Uterus (tissue), 4 donors: ENCODE measurements around the gene SALL2. TPM values are rescaled to one million over a fixed set of nuclear protein-coding genes. Genes with fewer than 3 reads are reported as not detected.

ENCODE experiments used
- DNase-seq, 2 donors: peaks; one replicate each; pipeline ENCODE4 v3.0.0-alpha.2; 2019 to 2020
- H3K27ac ChIP-seq, 2 donors: fragments of 200-600 bp; sonication (generic); 1 replicate in 1 of 2; 2 replicates in 1 of 2; pipeline ENCODE4 v1.5.1; 2016 to 2018
- H3K27me3 ChIP-seq, 2 donors: fragments of 200-600 bp; sonication (generic); one replicate each; pipeline ENCODE4 v1.5.1; 2018 to 2019; ENCODE audit warnings: control low read depth in 1 of 2
- H3K36me3 ChIP-seq, 2 donors: fragments of 200-600 bp; sonication (generic); one replicate each; pipeline ENCODE4 v1.5.1; 2019; ENCODE audit warnings: control low read depth in 1 of 2
- H3K4me1 ChIP-seq, 2 donors: fragments of 200-600 bp; sonication (generic); one replicate each; pipeline ENCODE4 v1.5.1; 2018 to 2019; ENCODE audit warnings: control low read depth in 1 of 2
- H3K4me3 ChIP-seq, 2 donors: fragments of 200-600 bp; sonication (generic); 1 replicate in 1 of 2; 2 replicates in 1 of 2; pipeline ENCODE4 v1.5.1; 2018 to 2019; ENCODE audit warnings: mild to moderate bottlenecking in 1 of 2
- H3K9me3 ChIP-seq, 2 donors: fragments of 200-600 bp; sonication (generic); one replicate each; pipeline ENCODE4 v1.5.1; 2019; ENCODE audit warnings: control low read depth in 1 of 2
- CTCF ChIP-seq, 4 experiments: fragments of 200-600 bp in 2 of 4; fragments of 450-650 bp in 2 of 4; sonication (generic) in 2 of 4; IDR thresholded peaks; one replicate each; pipeline ENCODE4 v1.5.1; 2016 to 2019; ENCODE audit warnings: antibody characterized with exemption in 4 of 4, mild to moderate bottlenecking in 2 of 4, moderate library complexity in 1 of 4
- POLR2A ChIP-seq, 2 donors: fragments of 450-650 bp; IDR thresholded peaks; one replicate each; pipeline ENCODE4 v1.6.1; 2016; ENCODE audit warnings: antibody characterized with exemption in 2 of 2, mild to moderate bottlenecking in 1 of 2, moderate library complexity in 1 of 2
- intact Hi-C: fragments of 100-400 bp; cut with DNase I; formaldehyde crosslinking; loops from one replicate; pipeline ENCODE4 v1.15.1; 2023; ENCODE audit warnings: low total_unique reads
- total RNA-seq, 4 donors: library from RNA; depleted of rRNA in 3 of 4; stranded (reverse); fragments of >200 nt in 3 of 4; gene quantifications; one replicate each; pipeline versions ENCODE4 v1.1.0 to v1.2.4, GENCODE V29; 2014 to 2023
- donor health status: DM: yes; HTN: yes; CAD: no.

SALL2 gene
- total RNA-seq, 4 donors from 2014 or later = 0.26 to 28.8 (median 10.4) TPM

GRCh38 chr14:21535545-21536417, 9.6 kb upstream of the SALL2 start:
- DNase-seq = no peak
- Histone ChIP-seq H3K36me3 (no peaks in the 10 kb centered on the region), H3K27me3 (no peaks in the 10 kb centered on the region), H3K4me1 (no peaks in the 10 kb centered on the region), H3K4me3 (peak overlapping the region; percentile 0 to 35), H3K27ac (no peak overlapping the region), H3K9me3 (no peaks in the 10 kb centered on the region)
- intact Hi-C loops = no loop called here
- TF ChIP-seq POLR2A (IDR thresholded peaks at IDR 0.05) = no peak
- no peak for TF ChIP-seq CTCF (IDR thresholded peaks at IDR 0.05)

- Histone ChIP-seq H3K36me3 (no peaks in the 10 kb centered on the region), H3K27ac (no peak overlapping the region), H3K4me1 (no peaks in the 10 kb centered on the region), H3K27me3 (no peaks in the 10 kb centered on the region), H3K9me3 (no peaks in the 10 kb centered on the region), H3K4me3 (no peak overlapping the region)
- no peak for TF ChIP-seq POLR2A (IDR thresholded peaks at IDR 0.05)
- TF ChIP-seq CTCF (IDR thresholded peaks at IDR 0.05) = no peak
- intact Hi-C loops = no loop called here
- DNase-seq = no peak
These were observed 8.4 kb upstream of the SALL2 start for GRCh38 chr14:21534576-21534975.

- TF ChIP-seq CTCF (IDR thresholded peaks at IDR 0.05) (no peak), POLR2A (IDR thresholded peaks at IDR 0.05) (no peak)
These were observed 7.1 kb upstream of the SALL2 start for GRCh38 chr14:21533294-21533693.

GRCh38 chr14:21529515-21529914, 3.4 kb upstream of the SALL2 start:
- intact Hi-C loops = no loop called here
- Histone ChIP-seq H3K36me3 (no peaks in the 10 kb centered on the region), H3K27ac (no peak overlapping the region), H3K4me1 (no peaks in the 10 kb centered on the region), H3K27me3 (no peaks in the 10 kb centered on the region), H3K9me3 (no peaks in the 10 kb centered on the region), H3K4me3 (no peak overlapping the region)
- no peak for TF ChIP-seq POLR2A (IDR thresholded peaks at IDR 0.05)
- no peak for TF ChIP-seq CTCF (IDR thresholded peaks at IDR 0.05)
- DNase-seq = no peak

More at GRCh38 chr14:21533294-21533693, 7.1 kb upstream of the SALL2 start:
- Histone ChIP-seq H3K36me3 (no peaks in the 10 kb centered on the region), H3K4me3 (no peak overlapping the region), H3K27ac (no peak overlapping the region), H3K9me3 (no peaks in the 10 kb centered on the region), H3K4me1 (no peaks in the 10 kb centered on the region), H3K27me3 (no peaks in the 10 kb centered on the region)
- DNase-seq = no peak
- intact Hi-C loops = no loop called here
